Ovary (tissue), 3 donors: ENCODE measurements around the gene ASIC4.

ENCODE experiments used
- CTCF ChIP-seq, 3 donors: fragments of 450-650 bp in 2 of 3; fragments of 200-600 bp in 1 of 3; IDR thresholded peaks; one replicate each; pipeline versions ENCODE4 v1.5.1 to v1.8.0; 2016 to 2022; ENCODE audit warnings: antibody characterized with exemption in 3 of 3, mild to moderate bottlenecking in 1 of 3
- EP300 ChIP-seq: sonication (generic); formaldehyde crosslinking; IDR thresholded peaks from one replicate; pipeline ENCODE4 v1.6.1; 2017; ENCODE audit warnings: antibody characterized with exemption
- POLR2A ChIP-seq: fragments of 450-650 bp; IDR thresholded peaks from one replicate; pipeline ENCODE4 v1.6.1; 2017; ENCODE audit warnings: antibody characterized with exemption, mild to moderate bottlenecking, moderate library complexity
- donor health status: DM: no; HTN: no; CAD: no.

GRCh38 chr2:219490186-219490585 lies 24.1 kb upstream of the ASIC4 start:
- TF ChIP-seq EP300 (no peak), CTCF (IDR thresholded peaks at IDR 0.05) (no peak), POLR2A (no peak)
